ENCODE data around the gene MTHFSD.
"Not testable (repeated sequence)": the region's sequence is repeated elsewhere in the genome, so short reads cannot be mapped to it uniquely, and the experiment has no call there.

MTHFSD gene

DNA sequence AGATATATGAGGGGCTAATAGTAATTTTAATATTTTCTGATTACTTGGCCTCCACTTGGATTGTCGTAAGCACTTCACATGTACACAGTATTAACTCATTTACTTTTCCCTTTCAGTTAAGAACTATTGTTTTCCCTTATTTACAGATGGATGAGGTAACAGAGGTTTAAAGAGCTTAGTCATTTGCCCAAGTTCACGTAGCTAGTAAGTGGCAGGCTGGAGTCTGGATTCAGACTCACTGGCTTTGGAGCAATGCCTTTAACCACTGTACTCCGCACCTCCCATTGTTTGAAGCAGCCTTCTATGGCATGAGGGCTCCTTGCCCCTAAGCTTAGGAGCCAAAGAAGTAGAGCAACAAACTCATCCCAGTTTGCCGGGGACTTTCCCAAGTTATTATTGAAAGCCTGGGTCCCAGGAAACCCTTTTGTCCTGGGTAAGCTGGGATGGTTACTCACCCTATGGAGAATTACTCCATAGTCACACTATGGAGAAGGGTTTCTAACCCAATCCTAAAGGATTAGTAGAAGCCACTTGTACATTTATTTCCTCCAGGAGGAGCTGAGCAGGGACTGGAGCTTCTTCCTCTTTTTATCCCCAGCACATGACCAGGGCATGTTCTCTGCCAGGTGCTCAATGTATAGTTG, 35.6 kb upstream of the MTHFSD start:
- no peak for DNase-seq (ENCODE audit: low read depth)
- no peak for TF ChIP-seq CTCF (conservative IDR thresholded peaks at IDR 0.05; ENCODE audit: low read depth, low read length)
- H3K4me3 ChIP-seq (ENCODE audit: low read length): no peak overlapping the region

GRCh38 chr16:86587955-86588354, 32.9 kb upstream of the MTHFSD start:
- DNase-seq (ENCODE audit: low read depth); H3K4me3 ChIP-seq (ENCODE audit: low read length): not testable (repeated sequence)

- DNase-seq (ENCODE audit: low read depth): no peak
- no peak overlapping the region for H3K4me3 ChIP-seq (ENCODE audit: low read length)
- TF ChIP-seq CTCF (conservative IDR thresholded peaks at IDR 0.05; ENCODE audit: low read depth, low read length): no peak
These were observed 32.5 kb upstream of the MTHFSD start for GRCh38 chr16:86587487-86587886.

GRCh38 chr16:86585821-86586611, 31.0 kb upstream of the MTHFSD start:
- H3K4me3 ChIP-seq (ENCODE audit: low read length): no peak overlapping the region
- DNase-seq (ENCODE audit: low read depth): no peak
- TF ChIP-seq CTCF (conservative IDR thresholded peaks at IDR 0.05; ENCODE audit: low read depth, low read length): no peak

DNA sequence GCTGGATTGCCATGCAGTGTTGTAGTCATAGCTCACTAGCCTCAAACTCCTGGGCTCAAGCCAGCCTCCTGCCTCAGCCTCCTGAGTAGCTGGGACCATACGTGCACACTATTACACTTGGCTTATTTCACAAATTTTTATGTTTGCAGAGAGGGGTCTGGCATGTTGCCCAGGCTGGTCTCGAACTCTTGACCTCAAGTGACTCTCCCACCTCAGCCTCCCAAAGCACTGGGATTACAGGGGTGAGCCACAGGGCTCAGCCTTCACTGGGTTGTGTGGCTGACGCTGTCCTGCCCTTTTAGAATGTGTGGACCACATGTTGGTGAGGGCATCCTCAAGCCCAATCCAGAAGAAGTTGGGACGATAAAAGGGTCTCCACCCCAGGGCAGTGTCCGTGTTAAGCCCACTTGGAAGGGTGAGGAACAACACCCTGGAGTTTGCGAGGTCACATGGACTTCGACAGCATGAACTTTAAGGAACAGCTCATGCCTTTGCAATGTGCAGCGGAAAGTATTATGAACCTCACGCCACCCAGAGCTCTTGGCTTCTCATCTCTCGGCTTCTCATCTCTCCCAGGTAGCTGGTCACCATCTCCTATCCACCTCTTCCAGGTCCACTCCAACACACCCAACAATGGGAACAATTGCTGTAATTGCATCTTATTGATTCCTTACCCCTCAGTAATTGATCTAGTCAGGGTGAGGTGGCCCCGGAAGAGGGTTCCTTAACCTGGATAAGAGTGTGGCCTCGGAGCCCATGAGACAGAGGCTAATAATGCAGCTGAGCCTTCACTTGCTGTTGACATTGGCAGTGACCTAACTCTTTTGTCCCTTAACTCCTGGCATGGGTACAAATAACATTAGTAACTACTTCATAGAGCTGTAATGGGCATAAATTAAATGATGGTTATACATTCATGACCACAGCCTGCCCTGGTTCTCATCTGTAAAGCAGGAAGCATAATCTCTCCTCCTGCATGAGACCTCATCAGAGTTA, 30.0 kb upstream of the MTHFSD start:
- no peak for TF ChIP-seq CTCF (conservative IDR thresholded peaks at IDR 0.05; ENCODE audit: low read depth, low read length)
- H3K4me3 ChIP-seq (ENCODE audit: low read length): no peak overlapping the region
- DNase-seq (ENCODE audit: low read depth): no peak

- no peak for TF ChIP-seq CTCF (conservative IDR thresholded peaks at IDR 0.05; ENCODE audit: low read depth, low read length)
- no peak overlapping the region for H3K4me3 ChIP-seq (ENCODE audit: low read length)
- DNase-seq (ENCODE audit: low read depth): no peak
These were observed 29.1 kb upstream of the MTHFSD start for GRCh38 chr16:86584071-86584685.

DNA sequence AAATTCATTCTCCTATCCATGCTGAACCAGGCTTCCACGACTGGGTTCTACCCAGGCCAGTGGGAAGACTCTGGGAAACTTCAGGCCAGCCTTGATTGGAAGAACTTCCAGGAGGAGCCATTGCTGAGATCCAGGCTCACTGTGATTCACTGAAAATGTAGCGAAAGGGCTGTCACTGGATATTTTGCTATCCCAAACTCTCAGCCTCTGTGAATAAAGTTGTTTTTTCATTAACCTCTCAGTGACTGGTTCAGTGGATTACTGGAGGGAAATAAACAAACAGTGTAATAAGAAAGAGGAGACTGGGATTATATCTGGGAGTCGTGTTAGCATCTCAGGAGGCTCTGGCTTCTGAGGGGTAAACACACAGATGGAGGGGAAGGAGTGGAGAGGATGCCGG, 26.4 kb upstream of the MTHFSD start:
- DNase-seq (ENCODE audit: low read depth): no peak
- H3K4me3 ChIP-seq (ENCODE audit: low read length): no peak overlapping the region

More for the DNA sequence above, 26.4 kb upstream of the MTHFSD start:
- no peak for TF ChIP-seq CTCF (conservative IDR thresholded peaks at IDR 0.05; ENCODE audit: low read depth, low read length)
